HG03565 (cell line): ENCODE measurements around the gene FOXO1.
A peak's percentile ranks its signal among the peaks of the same experiment; 100 is the strongest.

ENCODE experiments used
- ATAC-seq: cut with Tn5 transposase; IDR thresholded peaks from one replicate; pipeline ENCODE4 v1.9.1; 2021; ENCODE audit warnings: mild to moderate bottlenecking, moderate library complexity; ENCODE audit not compliant: unreplicated experiment

FOXO1 gene

DNA sequence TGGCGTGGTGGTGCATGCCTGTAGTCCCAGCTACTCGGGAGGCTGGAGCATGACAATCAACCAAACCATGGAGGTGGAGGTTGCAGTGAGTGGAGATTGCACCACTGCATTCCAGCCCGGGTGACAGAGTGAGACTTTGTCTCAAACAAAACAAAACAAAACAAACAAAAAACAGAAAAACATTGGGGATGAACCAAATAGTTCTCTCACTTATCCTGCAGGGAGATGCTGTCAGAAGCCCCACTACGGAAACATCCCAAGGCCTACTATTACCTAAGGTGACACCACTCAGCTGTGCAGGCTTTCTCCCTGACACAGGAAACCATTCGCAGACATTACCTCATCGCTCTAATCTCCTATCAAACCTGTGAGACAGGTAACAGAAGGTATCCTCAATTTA lies 113.5 kb downstream of the FOXO1 start:
- ATAC-seq, result no peak

DNA sequence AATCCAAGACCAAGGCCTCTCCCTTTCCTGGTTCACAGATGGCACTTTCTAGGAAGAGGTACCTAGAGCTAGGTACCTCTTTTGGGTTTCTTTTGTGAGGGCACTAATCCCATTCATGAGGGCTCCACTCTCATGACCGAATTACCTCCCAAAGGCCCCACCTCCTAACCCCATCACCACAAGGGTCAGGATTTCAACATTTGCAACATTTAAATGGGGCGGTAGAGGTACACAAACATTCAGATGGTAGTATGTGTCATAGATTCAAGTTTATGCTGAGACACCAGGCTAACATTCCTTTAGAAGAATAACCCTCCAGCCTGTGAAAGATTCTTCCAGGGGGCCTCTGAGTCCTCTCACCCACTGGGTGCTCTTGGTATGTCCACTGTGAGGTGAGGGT lies 116.3 kb downstream of the FOXO1 start:
- no peak for ATAC-seq

DNA sequence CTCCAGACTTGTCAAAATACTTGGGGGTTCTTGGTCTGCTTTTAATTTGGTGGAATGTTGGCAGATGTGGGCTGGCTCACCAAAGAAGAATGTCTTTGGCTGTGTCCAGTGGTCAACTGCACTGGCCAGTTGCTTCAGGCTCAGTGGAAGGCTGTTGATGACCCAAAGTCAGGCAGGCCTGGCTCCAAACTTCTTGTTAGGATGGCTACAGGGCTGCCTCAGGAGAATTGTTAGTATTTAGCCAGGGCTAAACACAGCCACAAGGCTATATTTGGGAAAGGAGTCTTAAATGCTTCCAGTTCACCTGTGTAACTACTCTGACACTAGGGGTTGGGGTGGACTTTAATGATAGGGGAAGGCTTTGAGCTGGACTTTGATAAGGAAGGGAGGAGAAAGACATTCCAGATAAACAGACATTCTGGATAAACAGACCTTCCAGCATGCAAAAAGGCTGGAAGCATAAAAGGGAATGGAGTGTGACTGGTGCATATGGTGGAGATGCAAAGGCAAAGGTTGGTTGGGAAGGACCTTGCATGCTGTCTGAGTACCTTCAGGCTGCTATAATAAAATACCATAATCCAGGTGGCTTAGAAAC lies 116.8 kb downstream of the FOXO1 start:
- ATAC-seq, result no peak

GRCh38 chr13:40547591-40548315 lies 118.7 kb downstream of the FOXO1 start:
- ATAC-seq, result no peak

DNA sequence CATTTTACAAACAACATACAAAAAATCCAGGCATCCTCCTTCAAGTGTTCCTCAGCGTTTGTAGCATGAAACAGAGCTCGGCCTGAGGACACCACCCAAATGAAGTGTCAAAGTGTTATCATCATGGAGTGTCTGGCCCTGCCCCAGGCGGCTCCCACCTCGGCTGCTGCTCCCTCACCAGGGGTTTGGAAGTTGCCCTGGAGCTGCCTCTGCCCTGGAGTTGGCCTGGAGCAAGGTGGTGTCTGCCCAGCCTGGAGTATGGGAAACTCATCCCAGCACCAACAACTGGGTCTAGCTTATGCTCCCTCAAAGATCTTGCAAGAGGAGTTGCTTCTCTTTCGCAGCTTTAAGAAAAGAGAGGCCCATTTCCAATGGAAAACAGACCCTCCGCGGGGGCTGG lies 120.4 kb downstream of the FOXO1 start:
- no peak for ATAC-seq

DNA sequence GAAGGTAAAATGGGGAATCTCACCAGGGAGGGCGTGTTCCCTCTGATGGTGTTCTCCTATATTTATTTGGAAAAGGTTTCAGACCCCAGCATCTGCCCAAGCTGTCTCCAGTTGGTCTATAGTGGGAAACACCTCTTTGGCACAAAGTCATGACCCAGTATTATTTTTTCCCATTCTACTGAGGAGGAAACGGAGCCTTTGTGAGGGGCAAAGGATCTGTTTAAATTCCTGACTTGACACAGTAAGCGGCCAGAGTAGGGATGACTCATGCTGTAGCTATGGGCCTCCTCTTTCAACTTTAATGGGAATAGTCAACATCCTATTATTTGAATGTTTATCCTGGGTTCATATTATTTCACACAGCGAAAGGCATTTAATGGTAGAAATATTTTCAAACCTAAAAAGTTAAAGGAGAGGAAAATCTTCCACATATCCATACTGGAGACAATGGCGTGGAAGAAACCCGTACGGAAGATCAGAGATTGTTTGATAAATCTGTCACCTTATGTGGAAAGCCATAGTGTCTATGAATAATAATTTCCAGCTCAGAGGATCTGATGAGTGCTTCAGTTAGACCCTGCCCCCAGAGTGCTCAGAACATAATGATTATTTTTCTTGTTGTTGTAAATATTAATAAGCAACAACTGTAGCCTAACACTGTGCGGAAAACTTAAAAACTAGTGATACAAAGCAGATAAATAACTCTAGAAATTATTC lies 126.0 kb downstream of the FOXO1 start:
- ATAC-seq, result no peak

- no peak for ATAC-seq
Observed at GRCh38 chr13:40539576-40540327, 126.7 kb downstream of the FOXO1 start.

DNA sequence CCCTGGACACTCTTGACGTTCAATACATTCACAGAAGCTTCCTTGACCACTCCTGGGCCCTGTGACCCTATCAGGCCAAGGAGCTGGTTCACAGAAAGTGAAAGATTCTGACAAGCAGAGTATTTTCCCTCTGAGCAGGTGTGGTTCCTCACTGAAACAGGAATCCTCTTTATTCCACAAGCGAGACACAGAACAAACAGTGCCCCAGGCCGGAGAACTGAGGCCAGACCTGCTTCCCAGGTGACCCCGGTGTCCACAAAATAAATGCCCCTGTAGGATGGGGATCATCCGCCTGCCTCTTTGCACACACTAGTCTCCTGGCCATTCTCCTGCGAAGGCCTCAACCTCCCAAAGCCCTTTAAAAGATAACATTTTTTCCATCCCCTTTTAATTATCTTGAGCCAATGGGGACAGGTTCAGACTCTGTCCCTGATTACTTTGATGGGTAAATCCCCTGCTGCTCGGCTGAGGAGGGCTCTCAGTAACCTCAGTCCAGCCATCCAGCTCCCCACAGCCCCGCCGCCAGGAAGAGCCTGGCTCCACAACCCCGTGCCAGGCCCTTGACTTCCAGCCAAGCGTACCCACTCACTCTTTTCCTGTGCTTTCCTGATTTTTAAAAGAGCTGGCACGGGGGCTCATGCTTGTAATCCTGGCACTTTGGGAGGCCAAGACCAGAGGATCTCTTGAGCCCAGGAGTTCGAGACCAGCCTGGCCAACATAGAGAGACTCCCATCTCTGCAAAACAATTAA lies 129.1 kb downstream of the FOXO1 start:
- ATAC-seq, result no peak

GRCh38 chr13:40536443-40537113 lies 129.9 kb downstream of the FOXO1 start:
- no peak for ATAC-seq

GRCh38 chr13:40535345-40535836 lies 131.1 kb downstream of the FOXO1 start:
- no peak for ATAC-seq

DNA sequence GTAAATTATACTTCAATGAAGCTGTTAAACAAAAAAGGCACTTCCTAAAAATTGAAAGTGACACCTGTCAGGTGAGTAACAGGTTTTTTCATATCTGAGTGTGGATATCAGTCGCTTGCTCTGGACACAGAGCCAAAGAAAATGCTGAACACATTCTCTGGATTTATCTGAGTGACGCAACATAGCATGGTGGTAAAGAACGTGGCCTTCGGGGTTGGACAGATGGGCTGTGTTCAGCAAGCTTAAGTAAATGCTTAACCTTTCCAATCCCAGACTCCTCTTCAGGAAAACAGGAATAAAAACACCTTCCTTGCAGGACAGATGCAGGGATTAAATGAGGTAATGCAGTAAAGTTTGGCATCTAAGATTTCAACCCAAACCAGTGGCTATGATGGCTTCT lies 132.0 kb downstream of the FOXO1 start:
- no peak for ATAC-seq

DNA sequence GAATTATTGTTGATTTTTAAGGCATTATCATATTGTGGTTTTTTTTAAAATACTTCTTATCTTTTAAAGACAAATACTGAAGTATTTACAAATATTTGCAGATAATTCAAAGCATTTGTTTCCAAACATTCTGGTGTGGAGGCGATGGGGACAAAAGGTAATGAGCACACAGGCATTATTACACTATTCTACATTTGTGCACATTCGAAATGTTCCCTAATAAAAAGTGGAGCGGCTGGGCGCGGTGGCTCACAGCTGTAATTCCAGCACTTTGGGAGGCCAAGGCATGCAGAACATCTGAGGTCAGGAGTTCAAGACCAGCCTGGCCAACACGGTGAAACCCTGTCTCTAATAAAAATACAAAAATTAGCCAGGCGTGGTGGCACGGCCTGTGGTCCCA lies 133.4 kb downstream of the FOXO1 start:
- ATAC-seq, result no peak

GRCh38 chr13:40530961-40531360 lies 135.5 kb downstream of the FOXO1 start:
- ATAC-seq, result no peak

DNA sequence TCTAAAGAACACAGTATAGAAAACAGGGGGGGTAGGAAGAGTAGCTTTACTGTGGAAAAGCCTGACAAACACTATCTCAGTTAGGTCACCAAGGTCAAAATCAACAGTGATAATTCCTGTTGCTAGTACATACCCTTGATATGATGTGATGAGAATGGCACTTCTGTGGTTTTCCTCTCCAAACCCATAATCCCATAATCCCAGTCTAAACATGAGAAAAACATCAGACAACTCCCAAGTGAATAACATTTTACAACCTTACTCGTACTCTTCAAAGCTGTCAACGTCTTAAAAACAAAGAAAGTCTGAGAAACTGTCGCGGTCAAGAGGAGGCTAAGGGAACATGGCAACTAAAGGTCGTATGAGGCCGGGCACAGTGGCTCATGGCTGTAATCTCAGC lies 137.6 kb downstream of the FOXO1 start:
- no peak for ATAC-seq

- no peak for ATAC-seq
Observed at GRCh38 chr13:40527914-40528313, 138.5 kb downstream of the FOXO1 start.

DNA sequence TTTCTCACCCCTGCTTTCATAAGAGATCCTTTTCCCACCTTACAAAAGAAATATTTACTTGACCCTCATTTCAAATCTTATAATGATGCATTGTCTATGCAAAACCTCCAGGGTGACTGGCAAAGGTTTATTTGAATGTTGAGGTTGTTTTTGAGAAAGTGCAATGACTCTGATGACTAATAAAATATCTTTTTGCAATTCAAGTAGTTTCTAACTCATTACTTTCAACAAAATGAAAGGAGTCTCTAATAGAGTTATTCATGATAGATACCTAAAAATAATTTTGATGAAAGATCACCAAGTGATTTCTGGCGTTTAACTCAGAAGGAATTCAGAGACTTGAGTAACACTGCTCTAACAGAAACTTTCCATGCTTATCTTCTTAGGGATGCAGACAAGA lies 144.2 kb downstream of the FOXO1 start:
- no peak for ATAC-seq

GRCh38 chr13:40520916-40521315 lies 145.5 kb downstream of the FOXO1 start:
- ATAC-seq, result no peak

DNA sequence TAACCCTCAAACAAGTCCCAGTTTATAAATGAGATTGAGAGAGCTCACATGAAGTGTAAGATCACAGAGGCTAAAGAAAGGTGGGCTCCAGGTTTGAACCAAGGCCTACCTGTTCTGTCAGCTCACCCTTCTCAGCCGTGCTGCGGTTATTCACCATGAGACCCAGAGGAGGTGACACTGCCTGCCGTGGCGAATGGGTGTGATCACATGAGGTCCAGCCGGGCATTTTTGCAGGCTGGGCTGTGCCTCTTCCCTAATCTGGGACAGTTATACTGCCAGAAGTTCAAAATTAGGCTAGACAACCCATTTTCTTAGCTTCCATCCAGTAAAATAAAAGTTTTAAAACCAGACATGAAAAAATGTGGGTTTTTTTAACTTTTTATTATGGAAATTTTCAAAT lies 146.8 kb downstream of the FOXO1 start:
- no peak for ATAC-seq

GRCh38 chr13:40518481-40518882 lies 148.0 kb downstream of the FOXO1 start:
- ATAC-seq, result peak; percentile 26
